ENCODE results near the gene DERA. TPM values are rescaled to one million over a fixed set of nuclear protein-coding genes. Genes with fewer than 3 reads are reported as not detected.

The DERA gene
- total and polyA plus RNA-seq, 12 donors: 15.9 to 72.3 (median 31.4) TPM

- no peak for DNase-seq
- WGBS, 4 donors: 91 to 95% (median 93%) methylated on average over 5 to 6 of the region's 6 CpGs
- TF ChIP-seq CTCF (IDR thresholded peaks at IDR 0.05) (no peak), POLR2A (IDR thresholded peaks at IDR 0.05) (no peak)
- Histone ChIP-seq H3K9me3 (replicated peaks in 1 of 3) (peaks cover 0 to 3% (median 0%) of the 10 kb centered on the region in 3 donors), H3K4me3 (no peak overlapping the region), H3K27ac (no peak overlapping the region), H3K36me3 (replicated peaks in 1 of 2) (no peaks in the 10 kb centered on the region), H3K27me3 (no peaks in the 10 kb centered on the region), H3K4me1 (replicated peaks in 1 of 2) (no peaks in the 10 kb centered on the region)
- intact Hi-C loops (cut with DNase I): no loop called here
These were observed 78.0 kb downstream of the DERA start for GRCh38 chr12:15988983-15989755.

- no peak overlapping the region for H3K27ac ChIP-seq
- DNase-seq: no peak
- no peaks in the 10 kb centered on the region for H3K9me3 ChIP-seq (replicated peaks in 1 of 3)
- no peaks in the 10 kb centered on the region for H3K36me3 ChIP-seq (replicated peaks in 1 of 2)
- no peaks in the 10 kb centered on the region for H3K27me3 ChIP-seq
- TF ChIP-seq POLR2A (IDR thresholded peaks at IDR 0.05): no peak
- TF ChIP-seq CTCF (IDR thresholded peaks at IDR 0.05): no peak
- WGBS, 4 donors: 94 to 98% (median 96%) methylated on average over 4 of the region's 4 CpGs
- no peaks in the 10 kb centered on the region for H3K4me1 ChIP-seq (replicated peaks in 1 of 2)
- no peak overlapping the region for H3K4me3 ChIP-seq
- intact Hi-C loops (cut with DNase I): no loop called here
These were observed 84.7 kb downstream of the DERA start for GRCh38 chr12:15995801-15996200.

GRCh38 chr12:15996254-15996653 lies 85.1 kb downstream of the DERA start:
- intact Hi-C loops (cut with DNase I): no loop called here
- TF ChIP-seq CTCF (IDR thresholded peaks at IDR 0.05): no peak
- no peak for TF ChIP-seq POLR2A (IDR thresholded peaks at IDR 0.05)
- 74 to 92% (median 87%) methylated on average over 3 of the region's 3 CpGs for WGBS, 4 donors
- no peak overlapping the region for H3K4me3 ChIP-seq
- H3K4me1 ChIP-seq (replicated peaks in 1 of 2): no peaks in the 10 kb centered on the region
- H3K27me3 ChIP-seq: no peaks in the 10 kb centered on the region
- H3K27ac ChIP-seq: no peak overlapping the region
- no peaks in the 10 kb centered on the region for H3K9me3 ChIP-seq (replicated peaks in 1 of 3)
- no peaks in the 10 kb centered on the region for H3K36me3 ChIP-seq (replicated peaks in 1 of 2)
- peak in 3 of 7 donors; percentile 25 to 68 (median 29) for DNase-seq

DNA sequence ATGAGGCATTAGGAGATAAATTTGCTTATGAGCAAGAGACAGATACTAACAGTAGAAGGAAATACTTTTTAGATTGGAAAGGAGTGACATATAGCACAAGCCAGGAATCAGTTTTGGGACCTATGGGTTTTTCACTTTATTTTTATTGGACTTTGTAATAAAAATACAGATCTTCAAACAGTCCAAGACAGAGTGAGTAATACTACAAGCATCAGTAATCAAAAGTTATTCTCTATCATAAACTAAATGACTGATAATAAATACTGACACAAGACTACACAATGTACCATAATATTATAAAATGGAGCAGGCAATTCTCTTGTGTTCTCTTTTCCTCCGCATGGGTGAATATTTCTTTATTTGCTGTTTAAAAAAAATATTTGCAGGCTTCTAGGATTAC lies 85.8 kb downstream of the DERA start:
- no peaks in the 10 kb centered on the region for H3K4me1 ChIP-seq (replicated peaks in 1 of 2)
- H3K9me3 ChIP-seq (replicated peaks in 1 of 3): no peaks in the 10 kb centered on the region
- no peak overlapping the region for H3K27ac ChIP-seq
- no peak for DNase-seq
- no peak overlapping the region for H3K4me3 ChIP-seq
- intact Hi-C loops (cut with DNase I): no loop called here
- no peak for TF ChIP-seq CTCF (IDR thresholded peaks at IDR 0.05)
- TF ChIP-seq POLR2A (IDR thresholded peaks at IDR 0.05): no peak
- H3K27me3 ChIP-seq: no peaks in the 10 kb centered on the region
- 84 to 96% (median 90%) methylated on average over 1 of the region's 1 CpG for WGBS, 4 donors
- H3K36me3 ChIP-seq (replicated peaks in 1 of 2): no peaks in the 10 kb centered on the region

Measured in adrenal gland (tissue), 12 donors.